ENCODE data around the gene ZFPL1.

DNA sequence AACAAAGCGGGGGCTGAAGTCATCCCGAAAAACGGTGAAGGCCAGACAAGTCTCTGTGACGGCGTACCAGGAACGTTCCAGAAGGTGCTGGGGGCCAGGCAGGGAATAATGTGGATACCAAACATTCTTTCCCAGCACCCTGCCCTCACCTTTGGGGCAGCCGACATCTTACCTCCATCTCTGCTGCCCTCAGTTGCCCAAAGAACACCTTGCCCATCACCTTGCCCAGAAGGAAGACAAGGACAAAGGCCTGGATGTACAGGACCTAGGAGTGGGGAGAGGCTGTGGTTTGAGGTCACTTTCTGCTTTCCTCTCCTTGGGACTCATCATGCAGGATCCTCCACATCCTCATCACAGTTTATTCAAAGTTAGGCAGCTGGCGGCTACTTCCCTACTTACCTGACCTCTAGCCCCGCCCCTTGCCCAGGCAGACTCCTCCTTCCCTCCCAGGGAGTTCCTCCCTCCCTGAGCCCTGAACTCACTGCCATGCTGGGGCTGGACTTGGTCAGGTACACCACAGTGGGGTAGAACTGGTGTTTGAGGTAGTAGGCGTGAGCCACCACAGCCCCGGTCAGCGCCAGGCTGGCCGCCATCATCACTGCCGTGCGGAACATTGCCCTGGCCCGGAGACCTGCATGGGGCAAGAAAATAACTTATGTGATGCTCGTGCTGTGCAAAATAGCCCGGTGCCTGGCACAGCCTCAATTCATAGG lies 49.1 kb downstream of the ZFPL1 start:
- TF ChIP-seq, protein P1, sequence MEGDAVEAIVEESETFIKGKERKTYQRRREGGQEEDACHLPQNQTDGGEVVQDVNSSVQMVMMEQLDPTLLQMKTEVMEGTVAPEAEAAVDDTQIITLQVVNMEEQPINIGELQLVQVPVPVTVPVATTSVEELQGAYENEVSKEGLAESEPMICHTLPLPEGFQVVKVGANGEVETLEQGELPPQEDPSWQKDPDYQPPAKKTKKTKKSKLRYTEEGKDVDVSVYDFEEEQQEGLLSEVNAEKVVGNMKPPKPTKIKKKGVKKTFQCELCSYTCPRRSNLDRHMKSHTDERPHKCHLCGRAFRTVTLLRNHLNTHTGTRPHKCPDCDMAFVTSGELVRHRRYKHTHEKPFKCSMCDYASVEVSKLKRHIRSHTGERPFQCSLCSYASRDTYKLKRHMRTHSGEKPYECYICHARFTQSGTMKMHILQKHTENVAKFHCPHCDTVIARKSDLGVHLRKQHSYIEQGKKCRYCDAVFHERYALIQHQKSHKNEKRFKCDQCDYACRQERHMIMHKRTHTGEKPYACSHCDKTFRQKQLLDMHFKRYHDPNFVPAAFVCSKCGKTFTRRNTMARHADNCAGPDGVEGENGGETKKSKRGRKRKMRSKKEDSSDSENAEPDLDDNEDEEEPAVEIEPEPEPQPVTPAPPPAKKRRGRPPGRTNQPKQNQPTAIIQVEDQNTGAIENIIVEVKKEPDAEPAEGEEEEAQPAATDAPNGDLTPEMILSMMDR (IDR thresholded peaks at IDR 0.05), result no peak
- TF ChIP-seq POLR2A (IDR thresholded peaks at IDR 0.05), result no peak
